SU-DHL-6 (cell line): Measurements from ENCODE around the gene SLC38A8.

Experiments used
- CTCF ChIP-seq: fragments of 200-600 bp; sonication (generic); IDR thresholded peaks from one replicate; pipeline ENCODE4 v1.5.1; 2017; ENCODE audit warnings: antibody characterized with exemption, mild to moderate bottlenecking, low read length, moderate library complexity; ENCODE audit not compliant: insufficient read depth, poor library complexity, severe bottlenecking
- EZH2phosphoT487 ChIP-seq: fragments of 200-600 bp; sonication (generic), shearing (Covaris generic); conservative IDR thresholded peaks from 2 replicates; pipeline ENCODE4 v1.6.1; 2018; ENCODE audit warnings: mild to moderate bottlenecking, antibody characterized with exemption, low read length, moderate library complexity, mixed read lengths

GRCh38 chr16:84015399-84015798, 27.2 kb downstream of the SLC38A8 start:
- TF ChIP-seq CTCF (no peak), EZH2phosphoT487 (no peak)
